ENCODE measurements around the gene TSPAN11. TPM values are rescaled to one million over a fixed set of nuclear protein-coding genes. Genes with fewer than 3 reads are reported as not detected.

Gene TSPAN11
- total and polyA plus RNA-seq, 2 of the 8 experiments (the other 6 are each of a cell fraction or from before 2014, with no cell fraction given), result 3.9 to 8.2 TPM

GRCh38 chr12:30888241-30888640 lies 38.3 kb upstream of the TSPAN11 start:
- Histone ChIP-seq H3K14ac (ENCODE audit: insufficient read length) (no peak overlapping the region), H3K79me2 (ENCODE audit: control insufficient read depth in 1 of 2, insufficient read depth in 2 of 2, low read length in 2 of 2) (no peaks in the 10 kb centered on the region), H3K79me1 (ENCODE audit: low read depth, low read length) (no peaks in the 10 kb centered on the region), H2AFZ (ENCODE audit: low read length) (no peak overlapping the region), H4K5ac (ENCODE audit: insufficient read length, low read depth, low read length) (no peak overlapping the region), H2AK5ac (ENCODE audit: low read depth, low read length) (no peak overlapping the region), H4K20me1 (replicated peaks in 1 of 2; ENCODE audit: control insufficient read depth in 1 of 2, insufficient read depth in 2 of 2, low read length in 2 of 2) (no peaks in the 10 kb centered on the region), H3K4ac (replicated peaks; ENCODE audit: insufficient read length, low read depth, low read length) (no peak overlapping the region), H3K23ac (ENCODE audit: insufficient read length) (no peak overlapping the region), H2BK20ac (ENCODE audit: low read length) (no peak overlapping the region), H2BK15ac (ENCODE audit: low read length) (no peak overlapping the region), H3K36me3 (ENCODE audit: control insufficient read depth in 2 of 4, insufficient read depth in 4 of 4, low read length in 3 of 4) (no peaks in the 10 kb centered on the region), H3K9ac (replicated peaks in 1 of 4; ENCODE audit: extremely low read depth in 1 of 4, low read depth in 3 of 4, low read length in 3 of 4) (no peak overlapping the region), H2BK5ac (ENCODE audit: low read depth, low read length) (no peak overlapping the region), H3K27me3 (replicated peaks in 1 of 4; ENCODE audit: control insufficient read depth in 3 of 4, extremely low read depth in 1 of 4, insufficient read depth in 3 of 4, low read length in 3 of 4) (no peaks in the 10 kb centered on the region), H3K9me3 (ENCODE audit: insufficient read depth in 2 of 2, low read depth in 1 of 2, low read length in 1 of 2) (peaks cover 0 to 2% of the 10 kb centered on the region in 2 experiments; a peak in 1 of 4 replicates), H3K4me3 (ENCODE audit: extremely low read depth in 1 of 4, insufficient read depth in 2 of 4, low read depth in 3 of 4, low read length in 4 of 4) (no peak overlapping the region), H4K91ac (replicated peaks; ENCODE audit: insufficient read length, low read length) (no peak overlapping the region), H2BK12ac (ENCODE audit: low read depth, low read length) (no peak overlapping the region), H3K4me2 (ENCODE audit: insufficient read depth in 1 of 2, low read depth in 2 of 2, low read length in 2 of 2) (no peak overlapping the region), H3K4me1 (replicated peaks in 1 of 4; ENCODE audit: control insufficient read depth in 3 of 4, insufficient read depth in 4 of 4, low read length in 3 of 4) (no peaks in the 10 kb centered on the region), H3K27ac (ENCODE audit: low read depth, low read length) (no peak overlapping the region), H3K23me2 (ENCODE audit: low read depth, low read length) (no peaks in the 10 kb centered on the region), H2BK120ac (replicated peaks; ENCODE audit: low read depth, low read length) (no peak overlapping the region), H3K56ac (replicated peaks; ENCODE audit: insufficient read length, low read depth, low read length) (no peak overlapping the region), H3K18ac (ENCODE audit: extremely low read depth, low read length) (no peak overlapping the region), H4K8ac (ENCODE audit: extremely low read depth, insufficient read depth, low read length) (no peak overlapping the region)
- FAIRE-seq (no peak), DNase-seq (ENCODE audit: low read depth in 1 of 2, low spot score in 2 of 2) (no peak)
- TF ChIP-seq ZNF274 (IDR thresholded peaks at IDR 0.05; ENCODE audit: borderline replicate concordance, extremely low read depth, low read length), result no peak
- no peak for TF ChIP-seq SAP30 (IDR thresholded peaks at IDR 0.05; ENCODE audit: insufficient read depth, insufficient replicate concordance, low read length)
- no peak for TF ChIP-seq ATF2 (IDR thresholded peaks at IDR 0.05; ENCODE audit: low read length)
- no peak for TF ChIP-seq CEBPB (IDR thresholded peaks at IDR 0.05; ENCODE audit: low read depth, low read length)
- TF ChIP-seq GTF2F1 (IDR thresholded peaks at IDR 0.05; ENCODE audit: borderline replicate concordance, low read depth, low read length), result no peak
- POLR2A ChIA-PET (ENCODE audit: partially characterized antibody), result no interaction called here
- CTCF ChIA-PET (ENCODE audit: partially characterized antibody), result no interaction called here

All from H1 (cell line).